WTC11 (cell line): ENCODE data around the gene SMIM12. TPM values are rescaled to one million over a fixed set of nuclear protein-coding genes. Genes with fewer than 3 reads are reported as not detected.

Source experiments
- ATAC-seq: fragments of 200-7000 bp; cut with Tn5 transposase; 2 replicates; pipeline ENCODE4 v1.10.0; 2021; ENCODE audit warnings: mild to moderate bottlenecking, moderate library complexity
- CTCF ChIA-PET: fragments of 300-600 bp; sonication (Branson Sonifier 250); formaldehyde crosslinking; loops from one replicate; lab custom pipeline; 2021; ENCODE audit warnings: antibody characterized with exemption; lab: Charles Lee
- POLR2A ChIA-PET: fragments of 350-600 bp; sonication (Branson Sonifier 250); formaldehyde crosslinking; loops from one replicate; lab custom pipeline; 2021; ENCODE audit warnings: antibody characterized with exemption; lab: Charles Lee
- DNase-seq: peaks from one replicate; pipeline ENCODE4 v3.0.0; 2021; ENCODE audit warnings: low spot score
- H3K27ac Mint-ChIP-seq: 2 replicates; pipeline ENCODE4 v1.8.0; 2021; ENCODE audit warnings: mixed read lengths
- H3K27me3 Mint-ChIP-seq: 2 replicates; pipeline ENCODE4 v1.8.0; 2021; ENCODE audit warnings: low read depth, mild to moderate bottlenecking, moderate library complexity, mixed read lengths
- H3K36me3 Mint-ChIP-seq: 2 replicates; pipeline ENCODE4 v1.8.0; 2021; ENCODE audit warnings: mixed read lengths
- H3K4me1 Mint-ChIP-seq: 2 replicates; pipeline ENCODE4 v1.8.0; 2022; ENCODE audit warnings: mixed read lengths
- H3K4me3 Mint-ChIP-seq: 2 replicates; pipeline ENCODE4 v1.8.0; 2021; ENCODE audit warnings: mild to moderate bottlenecking, moderate library complexity, mixed read lengths
- H3K9me3 Mint-ChIP-seq: 2 replicates; pipeline ENCODE4 v1.8.0; 2021; ENCODE audit warnings: mixed read lengths
- ATF6 ChIP-seq: sonication (generic); formaldehyde crosslinking; IDR thresholded peaks from 2 replicates; pipeline ENCODE4 v1.8.1; 2023; ENCODE audit warnings: mild to moderate bottlenecking, missing genetic modification reagents
- CREB1 ChIP-seq: sonication (generic); formaldehyde crosslinking; IDR thresholded peaks from 2 replicates; pipeline ENCODE4 v1.8.0; 2023; ENCODE audit warnings: mild to moderate bottlenecking, missing genetic modification reagents
- ELF4 ChIP-seq: sonication (generic); formaldehyde crosslinking; IDR thresholded peaks from 2 replicates; pipeline ENCODE4 v1.8.1; 2022; ENCODE audit warnings: low read depth, mild to moderate bottlenecking, moderate library complexity, missing genetic modification reagents
- ETV6 ChIP-seq: sonication (generic); formaldehyde crosslinking; IDR thresholded peaks from 2 replicates; pipeline ENCODE4 v1.8.1; 2022; ENCODE audit warnings: mild to moderate bottlenecking, missing genetic modification reagents
- FOXK1 ChIP-seq: sonication (generic); formaldehyde crosslinking; IDR thresholded peaks from 2 replicates; pipeline ENCODE4 v1.8.0; 2022; ENCODE audit warnings: mild to moderate bottlenecking, moderate library complexity, missing genetic modification reagents
- GTF2I ChIP-seq: fragments of 250-450 bp; sonication (Bioruptor Pico); conservative IDR thresholded peaks from 2 replicates; pipeline ENCODE4 v1.4.0; 2021; ENCODE audit warnings: mild to moderate bottlenecking
- HMGA2 ChIP-seq: fragments of 250-450 bp; sonication (Bioruptor Pico); IDR thresholded peaks from 2 replicates; pipeline ENCODE4 v1.4.0; 2021; ENCODE audit warnings: mild to moderate bottlenecking, moderate library complexity
- IRF1 ChIP-seq: sonication (generic); formaldehyde crosslinking; IDR thresholded peaks from 2 replicates; pipeline ENCODE4 v1.8.0; 2023; ENCODE audit warnings: missing genetic modification reagents
- NR1H2 ChIP-seq: sonication (generic); formaldehyde crosslinking; IDR thresholded peaks from 2 replicates; pipeline ENCODE4 v1.9.0; 2021; ENCODE audit warnings: mild to moderate bottlenecking, moderate library complexity, missing genetic modification reagents
- OVOL2 ChIP-seq: fragments of 250-450 bp; sonication (Bioruptor Pico); IDR thresholded peaks from 2 replicates; pipeline ENCODE4 v1.9.0; 2021; ENCODE audit warnings: mild to moderate bottlenecking, borderline replicate concordance
- PRRX2 ChIP-seq: fragments of 250-450 bp; sonication (Bioruptor Pico); IDR thresholded peaks from 2 replicates; pipeline ENCODE4 v1.8.0; 2021; ENCODE audit warnings: mild to moderate bottlenecking
- RELA ChIP-seq: sonication (generic); formaldehyde crosslinking; IDR thresholded peaks from 2 replicates; pipeline ENCODE4 v1.8.1; 2022; ENCODE audit warnings: missing genetic modification reagents, mild to moderate bottlenecking, borderline replicate concordance
- RORB ChIP-seq: fragments of 250-450 bp; sonication (Bioruptor Pico); IDR thresholded peaks from 2 replicates; pipeline ENCODE4 v1.9.0; 2021; ENCODE audit warnings: mild to moderate bottlenecking
- SOX15 ChIP-seq: fragments of 250-450 bp; sonication (Bioruptor Pico); IDR thresholded peaks from 2 replicates; pipeline ENCODE4 v1.9.0; 2021; ENCODE audit warnings: mild to moderate bottlenecking
- SP1 ChIP-seq: sonication (generic); formaldehyde crosslinking; conservative IDR thresholded peaks from 2 replicates; pipeline ENCODE4 v1.8.1; 2022; ENCODE audit warnings: missing genetic modification reagents
- TP53 ChIP-seq: sonication (generic); formaldehyde crosslinking; IDR thresholded peaks from 2 replicates; pipeline ENCODE4 v1.8.1; 2023; ENCODE audit warnings: mild to moderate bottlenecking, missing genetic modification reagents
- ZNF121 ChIP-seq: sonication (generic); formaldehyde crosslinking; IDR thresholded peaks from 2 replicates; pipeline ENCODE4 v1.8.0; 2023; ENCODE audit warnings: missing genetic modification reagents
- ZNF263 ChIP-seq: sonication (generic); formaldehyde crosslinking; IDR thresholded peaks from 2 replicates; pipeline ENCODE4 v1.8.1; 2022; ENCODE audit warnings: low read depth, mild to moderate bottlenecking, moderate library complexity, missing genetic modification reagents
- total RNA-seq: library from RNA; stranded (reverse); gene quantifications from 3 replicates; pipeline ENCODE4 v1.2.3, GENCODE V29; 2021
- TF ChIP-seq, protein P1 (sequence below): fragments of 250-450 bp; sonication (Bioruptor Pico); IDR thresholded peaks from 2 replicates; pipeline ENCODE4 v1.9.0; 2021; ENCODE audit warnings: mild to moderate bottlenecking, borderline replicate concordance
- TF ChIP-seq, protein P2 (sequence below): fragments of 250-450 bp; sonication (Bioruptor Pico); IDR thresholded peaks from 2 replicates; pipeline ENCODE4 v2.1.2; 2022; ENCODE audit warnings: mild to moderate bottlenecking, moderate library complexity
- TF ChIP-seq, protein P3 (sequence below): fragments of 250-450 bp; sonication (Bioruptor Pico); IDR thresholded peaks from 2 replicates; pipeline ENCODE4 v1.9.0; 2021; ENCODE audit warnings: mild to moderate bottlenecking

The SMIM12 gene
- total RNA-seq, 1 experiment from 2014 or later, result 34.6 TPM

DNA sequence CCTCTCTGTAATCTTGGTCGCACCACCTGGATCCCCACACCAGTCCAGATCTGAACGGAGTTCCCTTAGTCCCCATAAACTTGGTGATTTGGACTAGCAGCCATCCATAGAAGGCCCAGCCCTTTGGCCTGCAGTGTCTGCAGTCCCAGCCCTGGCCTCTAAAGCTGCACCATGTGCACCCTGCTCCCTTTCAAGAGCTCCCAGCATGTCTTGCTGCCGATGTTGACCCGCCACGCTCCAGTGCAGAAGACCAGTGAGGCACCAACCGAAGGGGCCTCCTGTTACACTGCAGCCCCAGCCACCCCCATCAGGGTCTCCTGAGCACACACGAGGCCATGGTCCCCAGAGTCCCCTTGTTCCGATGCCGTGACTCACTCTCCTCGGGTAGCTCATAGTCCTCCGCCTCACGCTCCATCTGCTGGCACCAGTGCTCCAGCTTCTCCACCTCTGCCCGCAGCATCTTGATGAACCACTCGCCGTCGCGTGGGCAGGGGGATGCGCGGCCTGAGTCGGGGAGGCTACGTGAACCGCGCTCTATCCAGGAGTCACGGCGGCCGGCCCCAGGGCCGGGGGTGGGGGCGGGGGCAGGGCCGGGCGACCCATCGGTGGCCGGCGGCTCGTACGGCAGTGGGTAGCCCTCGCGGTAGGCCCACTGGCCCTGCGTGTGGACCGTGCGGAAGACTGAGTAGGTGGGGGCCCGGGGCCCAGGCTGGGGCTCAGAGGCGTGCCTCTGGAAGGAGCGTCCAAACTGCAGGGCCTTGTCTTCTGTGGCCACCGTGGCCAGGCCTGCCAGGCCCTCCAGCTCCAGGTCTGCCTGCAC is 8.9 kb upstream of the SMIM12 start (continued):
- TF ChIP-seq, protein P1, sequence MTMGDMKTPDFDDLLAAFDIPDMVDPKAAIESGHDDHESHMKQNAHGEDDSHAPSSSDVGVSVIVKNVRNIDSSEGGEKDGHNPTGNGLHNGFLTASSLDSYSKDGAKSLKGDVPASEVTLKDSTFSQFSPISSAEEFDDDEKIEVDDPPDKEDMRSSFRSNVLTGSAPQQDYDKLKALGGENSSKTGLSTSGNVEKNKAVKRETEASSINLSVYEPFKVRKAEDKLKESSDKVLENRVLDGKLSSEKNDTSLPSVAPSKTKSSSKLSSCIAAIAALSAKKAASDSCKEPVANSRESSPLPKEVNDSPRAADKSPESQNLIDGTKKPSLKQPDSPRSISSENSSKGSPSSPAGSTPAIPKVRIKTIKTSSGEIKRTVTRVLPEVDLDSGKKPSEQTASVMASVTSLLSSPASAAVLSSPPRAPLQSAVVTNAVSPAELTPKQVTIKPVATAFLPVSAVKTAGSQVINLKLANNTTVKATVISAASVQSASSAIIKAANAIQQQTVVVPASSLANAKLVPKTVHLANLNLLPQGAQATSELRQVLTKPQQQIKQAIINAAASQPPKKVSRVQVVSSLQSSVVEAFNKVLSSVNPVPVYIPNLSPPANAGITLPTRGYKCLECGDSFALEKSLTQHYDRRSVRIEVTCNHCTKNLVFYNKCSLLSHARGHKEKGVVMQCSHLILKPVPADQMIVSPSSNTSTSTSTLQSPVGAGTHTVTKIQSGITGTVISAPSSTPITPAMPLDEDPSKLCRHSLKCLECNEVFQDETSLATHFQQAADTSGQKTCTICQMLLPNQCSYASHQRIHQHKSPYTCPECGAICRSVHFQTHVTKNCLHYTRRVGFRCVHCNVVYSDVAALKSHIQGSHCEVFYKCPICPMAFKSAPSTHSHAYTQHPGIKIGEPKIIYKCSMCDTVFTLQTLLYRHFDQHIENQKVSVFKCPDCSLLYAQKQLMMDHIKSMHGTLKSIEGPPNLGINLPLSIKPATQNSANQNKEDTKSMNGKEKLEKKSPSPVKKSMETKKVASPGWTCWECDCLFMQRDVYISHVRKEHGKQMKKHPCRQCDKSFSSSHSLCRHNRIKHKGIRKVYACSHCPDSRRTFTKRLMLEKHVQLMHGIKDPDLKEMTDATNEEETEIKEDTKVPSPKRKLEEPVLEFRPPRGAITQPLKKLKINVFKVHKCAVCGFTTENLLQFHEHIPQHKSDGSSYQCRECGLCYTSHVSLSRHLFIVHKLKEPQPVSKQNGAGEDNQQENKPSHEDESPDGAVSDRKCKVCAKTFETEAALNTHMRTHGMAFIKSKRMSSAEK (CRISPR knock-in tag), result no peak
- TF ChIP-seq RORB (CRISPR knock-in tag) (no peak), IRF1 (CRISPR knock-in tag) (no peak), SP1 (CRISPR knock-in tag) (no peak), HMGA2 (CRISPR knock-in tag) (no peak), FOXK1 (no peak), ATF6 (CRISPR knock-in tag) (no peak)
- TF ChIP-seq, protein P2, sequence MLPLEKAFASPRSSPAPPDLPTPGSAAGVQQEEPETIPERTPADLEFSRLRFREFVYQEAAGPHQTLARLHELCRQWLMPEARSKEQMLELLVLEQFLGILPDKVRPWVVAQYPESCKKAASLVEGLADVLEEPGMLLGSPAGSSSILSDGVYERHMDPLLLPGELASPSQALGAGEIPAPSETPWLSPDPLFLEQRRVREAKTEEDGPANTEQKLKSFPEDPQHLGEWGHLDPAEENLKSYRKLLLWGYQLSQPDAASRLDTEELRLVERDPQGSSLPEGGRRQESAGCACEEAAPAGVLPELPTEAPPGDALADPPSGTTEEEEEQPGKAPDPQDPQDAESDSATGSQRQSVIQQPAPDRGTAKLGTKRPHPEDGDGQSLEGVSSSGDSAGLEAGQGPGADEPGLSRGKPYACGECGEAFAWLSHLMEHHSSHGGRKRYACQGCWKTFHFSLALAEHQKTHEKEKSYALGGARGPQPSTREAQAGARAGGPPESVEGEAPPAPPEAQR (CRISPR knock-in tag), result no peak
- TF ChIP-seq, protein P3, sequence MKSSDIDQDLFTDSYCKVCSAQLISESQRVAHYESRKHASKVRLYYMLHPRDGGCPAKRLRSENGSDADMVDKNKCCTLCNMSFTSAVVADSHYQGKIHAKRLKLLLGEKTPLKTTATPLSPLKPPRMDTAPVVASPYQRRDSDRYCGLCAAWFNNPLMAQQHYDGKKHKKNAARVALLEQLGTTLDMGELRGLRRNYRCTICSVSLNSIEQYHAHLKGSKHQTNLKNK (CRISPR knock-in tag), result no peak

- ATAC-seq (no peak), DNase-seq (no peak)
- Mint-ChIP-seq H3K9me3 (no peaks in the 10 kb centered on the region), H3K27me3 (peaks cover 37% of the 10 kb centered on the region), H3K27ac (no peak overlapping the region), H3K4me1 (0 out of 2 replicates have a peak, but pooled peaks cover 2% of the 10 kb centered on the region), H3K36me3 (no peaks in the 10 kb centered on the region), H3K4me3 (no peak overlapping the region)
- POLR2A ChIA-PET, result no interaction called here
- CTCF ChIA-PET, result interaction anchor here (1.2 to 3.8 kb wide), 12 partner anchors 8 to 113 kb away, joined by 3 to 70 read pairs (median 8); partner anchors contain the start of genes DLGAP3, GJB5 and SMIM12
- TF ChIP-seq SOX15 (CRISPR knock-in tag) (no peak), NR1H2 (no peak), RELA (CRISPR knock-in tag) (no peak), ZNF263 (CRISPR knock-in tag) (no peak), CREB1 (CRISPR knock-in tag) (no peak), GTF2I (no peak), PRRX2 (no peak), ETV6 (CRISPR knock-in tag) (no peak), OVOL2 (CRISPR knock-in tag) (no peak), TP53 (CRISPR knock-in tag) (no peak), ELF4 (CRISPR knock-in tag) (no peak), FOXK1 (no peak), ZNF121 (CRISPR knock-in tag) (no peak)
- TF ChIP-seq, all 79 proteins: peak for 0
Observed at GRCh38 chr1:34867415-34867814, 7.9 kb upstream of the SMIM12 start.
